ENCODE results near the gene MUC4. TPM values are rescaled to one million over a fixed set of nuclear protein-coding genes. Genes with fewer than 3 reads are reported as not detected.

MUC4 gene
- total RNA-seq, 4 donors from 2014 or later, result 0.27 TPM; not detected in 3

GRCh38 chr3:195736866-195737490 lies 74.8 kb downstream of the MUC4 start:
- intact Hi-C loops (cut with DNase I; ENCODE audit: low total_unique reads), result no loop called here
- in situ Hi-C loops (cut with MboI; ENCODE audit: low sequenced_read_pairs in 4 of 4), result no loop called here

GRCh38 chr3:195735036-195735695 lies 76.6 kb downstream of the MUC4 start:
- Histone ChIP-seq H3K9me3 (no peaks in the 10 kb centered on the region), H3K4me3 (no peak overlapping the region), H3K27ac (no peak overlapping the region), H3K27me3 (peaks cover 0 to 2% (median 0%) of the 10 kb centered on the region in 3 donors), H3K4me1 (no peaks in the 10 kb centered on the region), H3K36me3 (peaks cover 0 to 49% of the 10 kb centered on the region in 2 donors)
- no peak for TF ChIP-seq POLR2A (IDR thresholded peaks at IDR 0.05)
- no peak for TF ChIP-seq CTCF (IDR thresholded peaks at IDR 0.05 in 4 of 5, conservative IDR thresholded peaks at IDR 0.05 in 1 of 5)
- no peak for DNase-seq
- no peak for ATAC-seq
- in situ Hi-C loops (cut with MboI; ENCODE audit: low sequenced_read_pairs in 4 of 4) (no loop called here), intact Hi-C loops (cut with DNase I; ENCODE audit: low total_unique reads) (no loop called here)

More at GRCh38 chr3:195736866-195737490, 74.8 kb downstream of the MUC4 start:
- Histone ChIP-seq H3K4me1 (no peaks in the 10 kb centered on the region), H3K27me3 (peaks cover 0 to 2% (median 0%) of the 10 kb centered on the region in 3 donors), H3K27ac (no peak overlapping the region), H3K9me3 (no peaks in the 10 kb centered on the region), H3K36me3 (peaks cover 0 to 37% of the 10 kb centered on the region in 2 donors), H3K4me3 (no peak overlapping the region)
- DNase-seq (no peak), ATAC-seq (no peak)
- no peak for TF ChIP-seq CTCF (IDR thresholded peaks at IDR 0.05 in 4 of 5, conservative IDR thresholded peaks at IDR 0.05 in 1 of 5)
- TF ChIP-seq POLR2A (IDR thresholded peaks at IDR 0.05), result no peak

- no peak for ATAC-seq
- no peaks in the 10 kb centered on the region for H3K4me1 ChIP-seq
- peaks cover 0 to 60% of the 10 kb centered on the region in 2 donors for H3K36me3 ChIP-seq
- TF ChIP-seq CTCF (IDR thresholded peaks at IDR 0.05 in 4 of 5, conservative IDR thresholded peaks at IDR 0.05 in 1 of 5) (no peak), POLR2A (IDR thresholded peaks at IDR 0.05) (no peak)
- in situ Hi-C loops (cut with MboI; ENCODE audit: low sequenced_read_pairs in 4 of 4), result no loop called here
- no peaks in the 10 kb centered on the region for H3K9me3 ChIP-seq
- H3K27me3 ChIP-seq, result no peaks in the 10 kb centered on the region
- no peak overlapping the region for H3K4me3 ChIP-seq
- intact Hi-C loops (cut with DNase I; ENCODE audit: low total_unique reads), result no loop called here
- no peak overlapping the region for H3K27ac ChIP-seq
- DNase-seq, result peak in 1 of 2 donors; percentile 30
Observed at GRCh38 chr3:195732940-195733339, 78.8 kb downstream of the MUC4 start.

GRCh38 chr3:195731356-195731905 lies 80.3 kb downstream of the MUC4 start:
- Histone ChIP-seq H3K4me3 (no peak overlapping the region), H3K27ac (no peak overlapping the region), H3K4me1 (no peaks in the 10 kb centered on the region), H3K36me3 (peaks cover 0 to 51% of the 10 kb centered on the region in 2 donors), H3K9me3 (no peaks in the 10 kb centered on the region), H3K27me3 (peaks cover 0 to 4% (median 0%) of the 10 kb centered on the region in 3 donors)
- DNase-seq (no peak), ATAC-seq (no peak)
- intact Hi-C loops (cut with DNase I; ENCODE audit: low total_unique reads), result no loop called here
- in situ Hi-C loops (cut with MboI; ENCODE audit: low sequenced_read_pairs in 4 of 4), result no loop called here
- no peak for TF ChIP-seq POLR2A (IDR thresholded peaks at IDR 0.05)
- TF ChIP-seq CTCF (IDR thresholded peaks at IDR 0.05 in 4 of 5, conservative IDR thresholded peaks at IDR 0.05 in 1 of 5), result no peak

Data from gastrocnemius medialis (tissue), 4 donors.